OCI-LY3 (cell line): ENCODE data around the gene PRR35.

ENCODE experiments used
- CTCF ChIP-seq: fragments of 200-600, 300-600 bp; sonication (generic); IDR thresholded peaks from 2 replicates; pipeline ENCODE4 v1.5.1; 2014; ENCODE audit warnings: antibody characterized with exemption, low read length, low read depth
- EZH2phosphoT487 ChIP-seq: fragments of 200-600 bp; shearing (Covaris generic); IDR thresholded peaks from 2 replicates; pipeline ENCODE4 v1.6.1; 2018; ENCODE audit warnings: antibody characterized with exemption, mixed run types, low read depth

- TF ChIP-seq CTCF (no peak), EZH2phosphoT487 (no peak)
Measured at GRCh38 chr16:520847-521246, 39.3 kb upstream of the PRR35 start.
